Activated T-cell treated with anti-CD3 and anti-CD28 coated beads for 1 hour (primary cell): ENCODE data around the gene SLC47A2.
"Not testable (repeated sequence)": the region's sequence is repeated elsewhere in the genome, so short reads cannot be mapped to it uniquely, and the experiment has no call there.

Experiments used
- DNase-seq: peaks from one replicate; pipeline ENCODE4 v3.0.0-alpha.2; 2020; ENCODE audit warnings: low read depth

The SLC47A2 gene, protein sequence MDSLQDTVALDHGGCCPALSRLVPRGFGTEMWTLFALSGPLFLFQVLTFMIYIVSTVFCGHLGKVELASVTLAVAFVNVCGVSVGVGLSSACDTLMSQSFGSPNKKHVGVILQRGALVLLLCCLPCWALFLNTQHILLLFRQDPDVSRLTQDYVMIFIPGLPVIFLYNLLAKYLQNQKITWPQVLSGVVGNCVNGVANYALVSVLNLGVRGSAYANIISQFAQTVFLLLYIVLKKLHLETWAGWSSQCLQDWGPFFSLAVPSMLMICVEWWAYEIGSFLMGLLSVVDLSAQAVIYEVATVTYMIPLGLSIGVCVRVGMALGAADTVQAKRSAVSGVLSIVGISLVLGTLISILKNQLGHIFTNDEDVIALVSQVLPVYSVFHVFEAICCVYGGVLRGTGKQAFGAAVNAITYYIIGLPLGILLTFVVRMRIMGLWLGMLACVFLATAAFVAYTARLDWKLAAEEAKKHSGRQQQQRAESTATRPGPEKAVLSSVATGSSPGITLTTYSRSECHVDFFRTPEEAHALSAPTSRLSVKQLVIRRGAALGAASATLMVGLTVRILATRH

DNA sequence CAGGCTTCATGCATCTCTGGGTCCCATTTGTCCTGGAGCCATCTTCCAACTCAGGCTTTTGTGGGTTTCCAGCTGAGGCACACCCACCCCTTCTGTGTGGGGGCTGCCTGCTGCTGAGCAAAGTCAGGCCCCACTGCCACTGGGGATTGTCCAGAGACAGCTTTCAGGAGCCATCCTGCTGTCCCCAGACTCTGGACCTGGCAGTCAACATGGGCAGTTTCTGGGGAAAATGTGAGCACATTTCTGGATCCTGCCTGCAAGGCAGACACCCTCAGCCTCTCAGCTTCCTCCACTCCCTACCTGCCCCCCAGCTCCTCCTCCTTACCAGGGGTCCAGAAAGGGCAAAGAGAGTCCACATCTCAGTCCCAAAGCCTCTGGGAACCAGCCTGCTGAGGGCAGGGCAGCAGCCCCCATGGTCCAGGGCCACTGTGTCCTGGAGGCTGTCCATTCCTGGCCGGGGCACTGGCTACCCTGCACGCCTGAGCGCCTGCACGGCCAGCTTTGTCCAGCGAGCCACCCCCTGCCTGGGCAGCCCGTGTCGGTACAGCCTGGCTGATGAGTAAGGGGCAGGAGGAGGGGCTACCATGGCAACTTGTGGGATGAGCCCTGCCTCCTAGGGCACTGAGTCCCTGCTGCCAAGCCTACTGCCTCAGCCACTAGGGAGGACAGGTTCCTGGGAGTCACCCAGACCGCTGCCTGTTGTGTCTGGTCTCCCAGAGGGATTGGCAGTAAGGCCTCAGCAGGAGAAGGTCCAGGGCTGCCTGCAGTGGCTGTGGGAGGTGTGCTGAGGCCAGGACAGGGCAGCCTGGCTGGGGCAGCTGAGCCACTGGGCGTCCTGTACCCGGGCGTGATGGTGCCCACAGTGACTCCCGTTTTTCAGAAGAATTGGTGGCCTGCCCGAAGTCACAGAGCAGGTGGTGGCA, at the start of gene SLC47A2:
Gene SLC47A2 (minus strand): TSS at position 477 of the 923 bp plus-strand sequence. CDS start 29 bp downstream, at position 448.
- no peak for DNase-seq

DNA sequence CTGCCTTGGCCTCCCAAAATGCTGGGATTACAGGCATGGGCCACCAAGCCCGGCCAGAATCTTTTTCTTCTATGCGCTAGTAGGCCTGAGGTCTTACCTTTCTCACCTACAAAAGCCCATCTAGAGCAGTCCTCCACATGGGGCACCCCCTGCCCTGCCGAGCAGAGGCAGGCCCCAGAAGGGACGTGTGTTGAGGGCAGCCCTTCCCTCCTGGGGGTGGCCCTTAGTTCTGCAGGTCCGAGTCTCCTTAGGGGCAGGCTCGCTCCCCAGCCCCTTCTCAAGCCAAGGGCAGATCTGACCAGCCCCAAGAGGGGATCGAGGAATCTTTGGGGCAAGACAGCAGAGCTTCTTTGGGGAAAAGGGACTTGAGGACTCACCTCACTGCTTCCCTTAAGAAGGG, 49.6 kb upstream of the SLC47A2 start:
- no peak for DNase-seq

DNA sequence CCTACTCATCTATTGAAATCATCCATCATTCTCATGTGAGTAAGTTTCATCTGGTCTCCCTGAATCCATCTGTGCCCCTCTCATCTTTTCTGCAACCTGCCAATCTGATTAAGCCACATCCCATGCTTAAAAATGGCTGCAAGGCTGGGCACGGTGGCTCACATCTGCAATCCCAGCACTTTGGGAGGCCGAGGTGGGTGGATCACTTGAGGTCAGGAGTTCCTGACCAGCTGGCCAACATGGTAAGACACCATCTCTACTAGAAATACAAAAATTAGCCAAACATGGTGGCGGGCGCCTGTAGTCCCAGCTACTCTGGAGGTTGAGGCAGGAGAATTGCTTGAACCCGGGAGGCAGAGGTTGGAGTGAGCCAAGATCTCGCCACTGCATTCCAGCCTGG, 47.6 kb upstream of the SLC47A2 start:
- DNase-seq: not testable (repeated sequence)

DNA sequence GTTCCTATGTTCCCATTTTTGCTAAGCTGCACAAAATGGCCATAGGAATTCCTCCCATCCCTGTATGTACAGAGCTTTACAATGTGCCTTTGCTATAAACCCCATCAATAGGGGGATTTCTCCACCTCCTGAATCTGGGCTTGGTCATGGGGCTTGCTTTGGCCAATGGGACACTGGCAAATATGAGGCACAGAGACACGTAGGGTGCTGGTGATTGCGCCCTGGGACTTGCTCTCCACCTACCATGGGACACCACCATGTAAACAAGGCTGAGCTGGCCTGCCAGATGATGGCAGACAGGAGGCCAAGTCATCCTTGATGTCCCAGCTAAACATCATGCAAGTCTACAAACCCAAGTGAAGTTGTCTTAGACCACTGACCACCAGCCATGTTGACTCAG, 47.0 kb upstream of the SLC47A2 start:
- DNase-seq: no peak

DNA sequence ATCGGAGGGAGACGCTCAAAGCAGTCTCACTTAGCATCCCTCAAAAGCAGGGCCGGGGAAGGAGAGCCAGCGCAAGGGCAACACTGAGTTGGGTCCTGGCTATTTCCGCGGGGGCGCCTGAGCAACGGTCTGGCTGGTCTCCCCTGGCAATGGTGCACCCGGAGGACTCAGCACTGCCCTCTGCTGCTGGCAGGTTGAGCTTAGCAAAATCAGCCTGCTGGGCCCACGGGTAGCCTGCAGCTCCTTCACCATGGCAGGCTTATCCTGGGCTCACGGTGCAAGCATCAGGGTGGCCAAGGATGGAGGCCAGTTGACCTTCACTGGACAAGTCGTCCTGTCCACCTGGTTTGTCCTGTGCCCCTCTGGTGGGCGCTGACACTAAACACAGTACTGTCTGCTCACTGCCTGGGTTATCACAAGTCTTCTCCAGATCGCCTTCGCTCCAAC, 46.2 kb upstream of the SLC47A2 start:
- DNase-seq: peak; percentile 38

DNA sequence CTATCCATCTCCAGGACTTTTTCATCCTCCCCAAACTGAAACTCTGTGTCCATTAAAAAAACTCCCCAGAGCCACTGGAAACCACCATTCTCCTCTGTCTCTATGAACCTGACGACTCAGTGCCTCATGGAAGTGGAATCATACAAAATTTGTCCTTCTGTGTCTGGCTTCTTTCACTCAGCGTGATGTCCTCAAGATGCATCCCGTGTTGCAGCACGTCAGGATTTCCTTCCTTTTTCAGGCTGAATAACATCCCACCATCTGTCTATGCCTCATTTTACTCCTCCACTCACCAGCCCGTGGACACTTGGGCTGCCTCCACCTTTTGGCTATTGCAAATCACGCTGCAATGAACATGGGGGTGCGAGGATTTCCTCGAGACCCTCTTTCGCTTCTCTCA, 44.4 kb upstream of the SLC47A2 start:
- DNase-seq: no peak

GRCh38 chr17:19759568-19760549, 43.5 kb upstream of the SLC47A2 start:
- DNase-seq: no peak

DNA sequence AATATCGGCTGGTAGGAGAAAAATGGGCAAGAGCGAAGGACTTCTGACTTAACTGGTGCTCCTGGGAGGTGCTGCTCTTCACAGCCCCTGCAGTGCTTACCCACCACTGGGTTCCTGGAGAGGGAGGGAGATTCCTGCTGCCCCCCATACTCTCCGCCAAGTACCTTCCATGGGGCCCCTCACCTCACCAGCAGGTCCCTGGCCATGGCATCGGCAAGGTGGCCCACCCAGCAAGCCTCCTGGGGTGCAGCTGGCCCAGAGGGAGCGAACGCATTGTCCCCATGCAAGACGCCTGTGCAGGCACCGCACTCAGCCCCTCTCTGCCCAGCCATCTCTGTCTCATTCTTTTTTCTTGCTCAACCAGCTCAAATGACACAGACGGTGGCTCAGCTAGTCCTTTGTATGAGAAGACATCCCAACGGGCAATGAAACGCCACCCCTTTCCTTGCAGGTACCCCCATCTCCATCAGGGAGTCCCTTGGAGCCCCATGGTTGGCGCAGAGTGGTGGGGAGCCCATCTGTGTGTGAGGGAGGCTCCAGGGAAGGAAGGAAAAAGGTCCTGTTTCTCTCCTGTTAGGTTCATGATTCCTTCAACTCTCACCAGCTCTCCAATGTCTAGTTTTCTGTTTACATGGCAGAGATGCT, 41.3 kb upstream of the SLC47A2 start:
- no peak for DNase-seq

GRCh38 chr17:19756546-19756945, 40.2 kb upstream of the SLC47A2 start:
- DNase-seq: no peak

GRCh38 chr17:19755821-19756510, 39.6 kb upstream of the SLC47A2 start:
- no peak for DNase-seq

DNA sequence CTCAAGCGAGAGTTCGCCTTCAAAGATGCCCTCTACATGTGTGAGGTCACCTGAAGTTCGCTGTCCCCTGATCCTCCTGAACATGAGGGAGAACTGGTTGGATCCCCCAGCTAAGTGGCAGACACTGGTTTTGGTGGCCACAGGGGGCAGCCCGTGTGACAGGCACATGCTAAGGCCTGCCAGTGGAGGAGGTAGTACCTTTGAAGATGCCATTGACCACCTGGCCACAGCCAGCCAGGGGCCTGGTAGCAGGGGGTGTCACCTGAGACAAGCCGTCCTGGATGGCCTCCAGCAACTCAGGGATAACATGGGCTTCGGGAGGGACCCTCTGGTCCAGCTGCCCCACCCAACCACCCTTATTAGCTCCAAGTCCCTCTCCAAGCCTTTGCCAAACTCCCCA, 39.0 kb upstream of the SLC47A2 start:
- no peak for DNase-seq

- no peak for DNase-seq
Measured at GRCh38 chr17:19753661-19754463, 37.5 kb upstream of the SLC47A2 start.

GRCh38 chr17:19753051-19753509, 36.7 kb upstream of the SLC47A2 start:
- no peak for DNase-seq

- no peak for DNase-seq
Measured at GRCh38 chr17:19752216-19753050, 36.0 kb upstream of the SLC47A2 start.

GRCh38 chr17:19750835-19751234, 34.5 kb upstream of the SLC47A2 start:
- no peak for DNase-seq

- no peak for DNase-seq
Measured at GRCh38 chr17:19750020-19750572, 33.7 kb upstream of the SLC47A2 start.

- no peak for DNase-seq
Measured at GRCh38 chr17:19748807-19749193, 32.4 kb upstream of the SLC47A2 start.
